ENCODE results near the gene HOXA7.

DNA sequence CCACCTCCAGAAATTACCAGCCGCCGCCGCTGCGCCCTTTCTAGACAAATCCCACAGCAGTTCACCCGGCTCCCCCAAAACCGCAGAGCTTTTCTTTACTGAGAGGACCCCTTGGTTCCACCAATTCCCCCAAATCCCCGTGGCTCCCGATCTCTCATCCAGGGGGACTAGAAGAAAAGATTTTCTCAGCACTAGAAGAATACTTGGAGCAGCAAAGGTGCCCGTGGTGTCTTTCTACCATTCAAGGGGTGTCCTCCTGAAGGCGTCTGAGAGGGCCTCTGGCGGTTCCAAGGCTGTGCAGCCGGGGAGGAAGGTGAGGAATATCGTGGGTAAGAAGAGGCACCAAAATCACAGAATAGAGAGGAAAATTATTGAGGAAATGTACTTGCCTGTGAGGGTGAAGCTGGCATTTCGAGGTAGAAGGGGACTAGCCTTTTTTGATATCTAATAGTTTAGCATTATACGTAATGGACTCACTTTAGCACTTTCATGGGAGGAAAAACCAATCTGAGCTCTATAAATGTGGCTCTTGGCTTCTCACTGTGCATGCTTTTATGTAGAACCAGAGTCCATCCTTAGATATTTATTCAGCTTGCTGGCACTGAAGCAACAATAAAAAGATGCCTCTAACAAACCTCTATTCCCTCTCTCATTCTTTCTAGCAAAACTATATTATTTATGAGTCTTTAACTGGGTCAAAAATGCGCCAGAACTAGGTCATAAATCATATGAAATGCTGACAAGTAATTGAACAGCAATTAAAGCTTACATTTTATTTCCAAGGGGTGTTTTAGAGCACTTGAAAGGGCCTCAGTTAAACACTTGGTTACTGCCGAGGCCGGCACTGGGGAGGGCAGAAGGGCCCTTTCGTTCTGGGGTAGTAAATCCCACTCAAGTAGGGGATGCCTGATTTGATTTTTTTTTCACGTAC is 40.2 kb downstream of the HOXA7 start:
- TF ChIP-seq CTCF (IDR thresholded peaks at IDR 0.05; ENCODE audit: low read depth, low read length) (no peak), POLR2A (IDR thresholded peaks at IDR 0.05; ENCODE audit: extremely low read depth, insufficient read length) (no peak)

All from NB4 (cell line).